WTC11 (cell line): ENCODE results near the gene EXD3. TPM values are rescaled to one million over a fixed set of nuclear protein-coding genes. Genes with fewer than 3 reads are reported as not detected.

Experiments
- ATAC-seq: fragments of 200-7000 bp; cut with Tn5 transposase; 2 replicates; pipeline ENCODE4 v1.10.0; 2021; ENCODE audit warnings: mild to moderate bottlenecking, moderate library complexity
- CTCF ChIA-PET: fragments of 300-600 bp; sonication (Branson Sonifier 250); formaldehyde crosslinking; loops from one replicate; lab custom pipeline; 2021; ENCODE audit warnings: antibody characterized with exemption; lab: Charles Lee
- POLR2A ChIA-PET: fragments of 350-600 bp; sonication (Branson Sonifier 250); formaldehyde crosslinking; loops from one replicate; lab custom pipeline; 2021; ENCODE audit warnings: antibody characterized with exemption; lab: Charles Lee
- DNase-seq: peaks from one replicate; pipeline ENCODE4 v3.0.0; 2021; ENCODE audit warnings: low spot score
- H3K27ac Mint-ChIP-seq: 2 replicates; pipeline ENCODE4 v1.8.0; 2021; ENCODE audit warnings: mixed read lengths
- H3K27me3 Mint-ChIP-seq: 2 replicates; pipeline ENCODE4 v1.8.0; 2021; ENCODE audit warnings: low read depth, mild to moderate bottlenecking, moderate library complexity, mixed read lengths
- H3K36me3 Mint-ChIP-seq: 2 replicates; pipeline ENCODE4 v1.8.0; 2021; ENCODE audit warnings: mixed read lengths
- H3K4me1 Mint-ChIP-seq: 2 replicates; pipeline ENCODE4 v1.8.0; 2022; ENCODE audit warnings: mixed read lengths
- H3K4me3 Mint-ChIP-seq: 2 replicates; pipeline ENCODE4 v1.8.0; 2021; ENCODE audit warnings: mild to moderate bottlenecking, moderate library complexity, mixed read lengths
- H3K9me3 Mint-ChIP-seq: 2 replicates; pipeline ENCODE4 v1.8.0; 2021; ENCODE audit warnings: mixed read lengths
- AR ChIP-seq: fragments of 250-450 bp; sonication (Bioruptor Pico); IDR thresholded peaks from 2 replicates; pipeline ENCODE4 v1.9.0; 2021; ENCODE audit warnings: mild to moderate bottlenecking
- ATF1 ChIP-seq: sonication (generic); formaldehyde crosslinking; IDR thresholded peaks from 2 replicates; pipeline ENCODE4 v1.8.1; 2023; ENCODE audit warnings: mild to moderate bottlenecking, moderate library complexity, missing genetic modification reagents
- ATF3 ChIP-seq: sonication (generic); formaldehyde crosslinking; conservative IDR thresholded peaks from 2 replicates; pipeline ENCODE4 v1.8.1; 2022; ENCODE audit warnings: mild to moderate bottlenecking, missing genetic modification reagents
- CBFB ChIP-seq: sonication (generic); formaldehyde crosslinking; IDR thresholded peaks from 2 replicates; pipeline ENCODE4 v1.8.1; 2022; ENCODE audit warnings: mild to moderate bottlenecking, low read depth, missing genetic modification reagents
- ETV6 ChIP-seq: sonication (generic); formaldehyde crosslinking; IDR thresholded peaks from 2 replicates; pipeline ENCODE4 v1.8.1; 2022; ENCODE audit warnings: mild to moderate bottlenecking, missing genetic modification reagents
- HMGA2 ChIP-seq: fragments of 250-450 bp; sonication (Bioruptor Pico); IDR thresholded peaks from 2 replicates; pipeline ENCODE4 v1.4.0; 2021; ENCODE audit warnings: mild to moderate bottlenecking, moderate library complexity
- NR1H2 ChIP-seq: sonication (generic); formaldehyde crosslinking; IDR thresholded peaks from 2 replicates; pipeline ENCODE4 v1.9.0; 2021; ENCODE audit warnings: mild to moderate bottlenecking, moderate library complexity, missing genetic modification reagents
- NR2C2 ChIP-seq: sonication (generic); formaldehyde crosslinking; IDR thresholded peaks from 2 replicates; pipeline ENCODE4 v1.8.0; 2022; ENCODE audit warnings: mild to moderate bottlenecking, missing genetic modification reagents
- OVOL2 ChIP-seq: fragments of 250-450 bp; sonication (Bioruptor Pico); IDR thresholded peaks from 2 replicates; pipeline ENCODE4 v1.9.0; 2021; ENCODE audit warnings: mild to moderate bottlenecking, borderline replicate concordance
- SMAD3 ChIP-seq: sonication (generic); formaldehyde crosslinking; IDR thresholded peaks from 2 replicates; pipeline ENCODE4 v1.8.0; 2022; ENCODE audit warnings: missing genetic modification reagents, mild to moderate bottlenecking, borderline replicate concordance
- SMAD4 ChIP-seq: sonication (generic); formaldehyde crosslinking; IDR thresholded peaks from 2 replicates; pipeline ENCODE4 v1.8.0; 2022; ENCODE audit warnings: mild to moderate bottlenecking, missing genetic modification reagents
- TCF7 ChIP-seq: sonication (generic); formaldehyde crosslinking; IDR thresholded peaks from 2 replicates; pipeline ENCODE4 v1.8.0; 2022; ENCODE audit warnings: mild to moderate bottlenecking, low read depth, missing genetic modification reagents, moderate library complexity
- ZNF263 ChIP-seq: sonication (generic); formaldehyde crosslinking; IDR thresholded peaks from 2 replicates; pipeline ENCODE4 v1.8.1; 2022; ENCODE audit warnings: low read depth, mild to moderate bottlenecking, moderate library complexity, missing genetic modification reagents
- ZNF416 ChIP-seq: fragments of 250-450 bp; sonication (Bioruptor Pico); IDR thresholded peaks from 2 replicates; pipeline ENCODE4 v1.9.0; 2021; ENCODE audit warnings: mild to moderate bottlenecking, inconsistent platforms
- ZNF423 ChIP-seq: fragments of 250-450 bp; sonication (Bioruptor Pico); IDR thresholded peaks from 2 replicates; pipeline ENCODE4 v2.1.2; 2022; ENCODE audit warnings: mild to moderate bottlenecking, moderate library complexity
- total RNA-seq: library from RNA; stranded (reverse); gene quantifications from 3 replicates; pipeline ENCODE4 v1.2.3, GENCODE V29; 2021
- TF ChIP-seq, protein P1 (sequence below): sonication (generic); formaldehyde crosslinking; conservative IDR thresholded peaks from 2 replicates; pipeline ENCODE4 v1.8.1; 2023; ENCODE audit warnings: mild to moderate bottlenecking, low read depth, missing genetic modification reagents, moderate library complexity
- TF ChIP-seq, protein P2 (sequence below): sonication (generic); formaldehyde crosslinking; IDR thresholded peaks from 2 replicates; pipeline ENCODE4 v1.8.0; 2023; ENCODE audit warnings: missing genetic modification reagents
- TF ChIP-seq, protein P3 (sequence below): sonication (generic); formaldehyde crosslinking; IDR thresholded peaks from 2 replicates; pipeline ENCODE4 v1.8.1; 2022; ENCODE audit warnings: mild to moderate bottlenecking, moderate library complexity, missing genetic modification reagents
- TF ChIP-seq, protein P4 (sequence below): sonication (generic); formaldehyde crosslinking; IDR thresholded peaks from 2 replicates; pipeline ENCODE4 v1.8.0; 2022; ENCODE audit warnings: mild to moderate bottlenecking, missing genetic modification reagents
- TF ChIP-seq, protein P5 (sequence below): sonication (generic); formaldehyde crosslinking; IDR thresholded peaks from 2 replicates; pipeline ENCODE4 v1.8.0; 2022; ENCODE audit warnings: mild to moderate bottlenecking, missing genetic modification reagents

EXD3 gene
- total RNA-seq, 1 experiment from 2014 or later = 21.2 TPM

- DNase-seq = no peak
- TF ChIP-seq ZNF416 (CRISPR knock-in tag) = no peak
- TF ChIP-seq OVOL2 = no peak
- TF ChIP-seq, protein P1, sequence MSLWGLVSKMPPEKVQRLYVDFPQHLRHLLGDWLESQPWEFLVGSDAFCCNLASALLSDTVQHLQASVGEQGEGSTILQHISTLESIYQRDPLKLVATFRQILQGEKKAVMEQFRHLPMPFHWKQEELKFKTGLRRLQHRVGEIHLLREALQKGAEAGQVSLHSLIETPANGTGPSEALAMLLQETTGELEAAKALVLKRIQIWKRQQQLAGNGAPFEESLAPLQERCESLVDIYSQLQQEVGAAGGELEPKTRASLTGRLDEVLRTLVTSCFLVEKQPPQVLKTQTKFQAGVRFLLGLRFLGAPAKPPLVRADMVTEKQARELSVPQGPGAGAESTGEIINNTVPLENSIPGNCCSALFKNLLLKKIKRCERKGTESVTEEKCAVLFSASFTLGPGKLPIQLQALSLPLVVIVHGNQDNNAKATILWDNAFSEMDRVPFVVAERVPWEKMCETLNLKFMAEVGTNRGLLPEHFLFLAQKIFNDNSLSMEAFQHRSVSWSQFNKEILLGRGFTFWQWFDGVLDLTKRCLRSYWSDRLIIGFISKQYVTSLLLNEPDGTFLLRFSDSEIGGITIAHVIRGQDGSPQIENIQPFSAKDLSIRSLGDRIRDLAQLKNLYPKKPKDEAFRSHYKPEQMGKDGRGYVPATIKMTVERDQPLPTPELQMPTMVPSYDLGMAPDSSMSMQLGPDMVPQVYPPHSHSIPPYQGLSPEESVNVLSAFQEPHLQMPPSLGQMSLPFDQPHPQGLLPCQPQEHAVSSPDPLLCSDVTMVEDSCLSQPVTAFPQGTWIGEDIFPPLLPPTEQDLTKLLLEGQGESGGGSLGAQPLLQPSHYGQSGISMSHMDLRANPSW (CRISPR knock-in tag) = no peak
- no peak for TF ChIP-seq ETV6 (CRISPR knock-in tag)
- TF ChIP-seq HMGA2 = no peak
- TF ChIP-seq SMAD3 (CRISPR knock-in tag) = no peak
- TF ChIP-seq, protein P2, sequence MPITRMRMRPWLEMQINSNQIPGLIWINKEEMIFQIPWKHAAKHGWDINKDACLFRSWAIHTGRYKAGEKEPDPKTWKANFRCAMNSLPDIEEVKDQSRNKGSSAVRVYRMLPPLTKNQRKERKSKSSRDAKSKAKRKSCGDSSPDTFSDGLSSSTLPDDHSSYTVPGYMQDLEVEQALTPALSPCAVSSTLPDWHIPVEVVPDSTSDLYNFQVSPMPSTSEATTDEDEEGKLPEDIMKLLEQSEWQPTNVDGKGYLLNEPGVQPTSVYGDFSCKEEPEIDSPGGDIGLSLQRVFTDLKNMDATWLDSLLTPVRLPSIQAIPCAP (CRISPR knock-in tag) = no peak
- no peak for TF ChIP-seq NR1H2 (CRISPR knock-in tag)
- TF ChIP-seq, protein P3, sequence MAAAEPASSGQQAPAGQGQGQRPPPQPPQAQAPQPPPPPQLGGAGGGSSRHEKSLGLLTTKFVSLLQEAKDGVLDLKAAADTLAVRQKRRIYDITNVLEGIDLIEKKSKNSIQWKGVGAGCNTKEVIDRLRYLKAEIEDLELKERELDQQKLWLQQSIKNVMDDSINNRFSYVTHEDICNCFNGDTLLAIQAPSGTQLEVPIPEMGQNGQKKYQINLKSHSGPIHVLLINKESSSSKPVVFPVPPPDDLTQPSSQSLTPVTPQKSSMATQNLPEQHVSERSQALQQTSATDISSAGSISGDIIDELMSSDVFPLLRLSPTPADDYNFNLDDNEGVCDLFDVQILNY (CRISPR knock-in tag) = no peak
- no peak for TF ChIP-seq CBFB
- no peak for TF ChIP-seq SMAD4
- TF ChIP-seq ZNF263 (CRISPR knock-in tag) = no peak
- TF ChIP-seq, protein P4, sequence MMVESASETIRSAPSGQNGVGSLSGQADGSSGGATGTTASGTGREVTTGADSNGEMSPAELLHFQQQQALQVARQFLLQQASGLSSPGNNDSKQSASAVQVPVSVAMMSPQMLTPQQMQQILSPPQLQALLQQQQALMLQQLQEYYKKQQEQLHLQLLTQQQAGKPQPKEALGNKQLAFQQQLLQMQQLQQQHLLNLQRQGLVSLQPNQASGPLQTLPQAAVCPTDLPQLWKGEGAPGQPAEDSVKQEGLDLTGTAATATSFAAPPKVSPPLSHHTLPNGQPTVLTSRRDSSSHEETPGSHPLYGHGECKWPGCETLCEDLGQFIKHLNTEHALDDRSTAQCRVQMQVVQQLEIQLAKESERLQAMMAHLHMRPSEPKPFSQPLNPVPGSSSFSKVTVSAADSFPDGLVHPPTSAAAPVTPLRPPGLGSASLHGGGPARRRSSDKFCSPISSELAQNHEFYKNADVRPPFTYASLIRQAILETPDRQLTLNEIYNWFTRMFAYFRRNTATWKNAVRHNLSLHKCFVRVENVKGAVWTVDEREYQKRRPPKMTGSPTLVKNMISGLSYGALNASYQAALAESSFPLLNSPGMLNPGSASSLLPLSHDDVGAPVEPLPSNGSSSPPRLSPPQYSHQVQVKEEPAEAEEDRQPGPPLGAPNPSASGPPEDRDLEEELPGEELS (CRISPR knock-in tag) = no peak
- no peak for TF ChIP-seq ATF3
- TF ChIP-seq ZNF423 = no peak
- no peak for TF ChIP-seq TCF7 (CRISPR knock-in tag)
- no peak for TF ChIP-seq ATF1 (CRISPR knock-in tag)
- no peak for TF ChIP-seq NR2C2 (CRISPR knock-in tag)
- TF ChIP-seq AR = no peak
- TF ChIP-seq, protein P5, sequence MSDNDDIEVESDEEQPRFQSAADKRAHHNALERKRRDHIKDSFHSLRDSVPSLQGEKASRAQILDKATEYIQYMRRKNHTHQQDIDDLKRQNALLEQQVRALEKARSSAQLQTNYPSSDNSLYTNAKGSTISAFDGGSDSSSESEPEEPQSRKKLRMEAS = no peak
- Mint-ChIP-seq H3K27me3 (peaks cover 5% of the 10 kb centered on the region; the same call in 1 of the 2 replicates), H3K4me1 (no peaks in the 10 kb centered on the region), H3K36me3 (peaks cover 1% of the 10 kb centered on the region), H3K9me3 (peaks cover under 1% of the 10 kb centered on the region), H3K4me3 (peak overlapping the region; percentile 30; the same call in 1 of the 2 replicates), H3K27ac (no peak overlapping the region)
- CTCF ChIA-PET = interaction anchor here (1.3 to 2.3 kb wide), 5 partner anchors 15 to 121 kb away, joined by 3 to 8 read pairs (median 6); partner anchors contain the start of genes ENTPD8, EXD3, NOXA1 and NRARP
- ATAC-seq = no peak
- POLR2A ChIA-PET = interaction anchor here (0.6 kb wide), 1 partner anchor 120 kb away, joined by 4 read pairs; no protein-coding TSS in a partner anchor
These were observed 15.2 kb downstream of the EXD3 start for GRCh38 chr9:137407590-137408300.
